GM21529 (cell line): Measurements from ENCODE around the gene UPF1.

Experiments used
- ATAC-seq: cut with Tn5 transposase; IDR thresholded peaks from one replicate; pipeline ENCODE4 v1.9.1; 2021; ENCODE audit not compliant: unreplicated experiment

Gene UPF1

DNA sequence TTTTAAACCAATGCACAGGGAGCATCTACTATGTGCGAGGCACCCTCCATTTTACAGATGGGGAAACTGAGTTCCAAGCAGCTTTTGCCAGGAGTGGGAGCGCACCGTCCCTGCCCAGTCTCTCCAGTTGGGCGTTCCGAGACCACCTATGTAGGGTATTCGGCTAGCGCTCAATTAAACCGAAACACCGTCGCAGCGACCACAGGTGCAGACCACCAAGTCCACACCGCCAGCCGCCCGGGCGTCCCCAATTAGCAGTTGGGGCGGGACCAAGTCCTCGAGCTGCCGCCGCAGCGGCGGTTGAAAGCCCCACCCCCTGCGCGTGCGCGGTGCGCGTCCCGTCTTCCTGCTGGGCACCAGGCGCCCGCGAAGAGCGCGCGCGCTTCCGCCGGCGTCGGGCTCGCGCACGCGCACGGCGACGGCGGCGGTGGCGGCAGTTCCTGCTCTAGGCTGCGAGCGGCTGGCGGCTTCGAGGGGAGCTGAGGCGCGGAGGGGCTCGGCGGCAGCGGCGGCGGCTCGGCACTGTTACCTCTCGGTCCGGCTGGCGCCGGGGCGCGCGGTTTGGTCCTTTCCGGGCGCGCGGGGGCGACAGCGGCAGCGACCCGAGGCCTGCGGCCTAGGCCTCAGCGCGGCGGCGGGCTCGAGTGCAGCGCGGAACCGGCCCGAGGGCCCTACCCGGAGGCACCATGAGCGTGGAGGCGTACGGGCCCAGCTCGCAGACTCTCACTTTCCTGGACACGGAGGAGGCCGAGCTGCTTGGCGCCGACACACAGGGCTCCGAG is at the start of gene UPF1:
Gene UPF1 (plus strand): TSS at position 436 of the 782 bp plus-strand sequence. CDS start 251 bp downstream, at position 687.
- peak; percentile 62 for ATAC-seq

DNA sequence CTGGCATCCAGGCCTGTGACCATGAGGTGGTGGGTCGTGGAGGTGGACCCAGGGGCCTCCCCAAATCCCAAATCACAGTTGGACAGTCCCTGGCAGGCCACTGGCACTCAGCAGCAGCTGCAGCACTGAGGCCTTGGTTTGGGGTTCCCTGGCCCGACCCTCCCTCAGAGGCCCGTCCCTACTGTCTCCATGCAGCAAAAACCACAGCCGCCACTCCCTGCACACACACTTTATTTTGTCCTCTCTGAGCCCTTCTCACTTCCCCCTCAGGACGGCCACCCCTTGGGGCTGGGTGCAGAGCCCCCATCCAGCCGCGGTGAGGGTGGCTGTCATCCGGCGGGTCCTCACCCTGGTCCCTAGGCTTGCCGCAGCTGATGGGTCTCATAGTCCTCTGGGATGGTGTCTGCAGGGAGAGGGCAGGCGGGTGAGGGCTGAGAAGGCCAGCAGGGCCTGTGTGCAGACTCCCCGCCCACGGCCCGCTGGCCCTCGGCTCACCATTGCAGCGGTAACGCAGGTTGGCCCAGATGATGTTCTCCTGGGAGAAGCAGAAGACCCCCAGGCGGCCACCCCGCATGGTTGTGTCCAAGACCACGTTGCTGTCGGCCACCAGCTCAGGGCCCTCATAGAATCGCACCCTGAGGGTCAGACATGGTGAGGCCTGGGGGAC is 49.1 kb upstream of the UPF1 start:
- no peak for ATAC-seq

GRCh38 chr19:18783958-18784785 is 47.6 kb upstream of the UPF1 start:
- ATAC-seq: no peak

GRCh38 chr19:18784786-18785120 is 47.0 kb upstream of the UPF1 start:
- ATAC-seq: no peak

- no peak for ATAC-seq
These were observed 46.3 kb upstream of the UPF1 start for GRCh38 chr19:18785179-18786124.

DNA sequence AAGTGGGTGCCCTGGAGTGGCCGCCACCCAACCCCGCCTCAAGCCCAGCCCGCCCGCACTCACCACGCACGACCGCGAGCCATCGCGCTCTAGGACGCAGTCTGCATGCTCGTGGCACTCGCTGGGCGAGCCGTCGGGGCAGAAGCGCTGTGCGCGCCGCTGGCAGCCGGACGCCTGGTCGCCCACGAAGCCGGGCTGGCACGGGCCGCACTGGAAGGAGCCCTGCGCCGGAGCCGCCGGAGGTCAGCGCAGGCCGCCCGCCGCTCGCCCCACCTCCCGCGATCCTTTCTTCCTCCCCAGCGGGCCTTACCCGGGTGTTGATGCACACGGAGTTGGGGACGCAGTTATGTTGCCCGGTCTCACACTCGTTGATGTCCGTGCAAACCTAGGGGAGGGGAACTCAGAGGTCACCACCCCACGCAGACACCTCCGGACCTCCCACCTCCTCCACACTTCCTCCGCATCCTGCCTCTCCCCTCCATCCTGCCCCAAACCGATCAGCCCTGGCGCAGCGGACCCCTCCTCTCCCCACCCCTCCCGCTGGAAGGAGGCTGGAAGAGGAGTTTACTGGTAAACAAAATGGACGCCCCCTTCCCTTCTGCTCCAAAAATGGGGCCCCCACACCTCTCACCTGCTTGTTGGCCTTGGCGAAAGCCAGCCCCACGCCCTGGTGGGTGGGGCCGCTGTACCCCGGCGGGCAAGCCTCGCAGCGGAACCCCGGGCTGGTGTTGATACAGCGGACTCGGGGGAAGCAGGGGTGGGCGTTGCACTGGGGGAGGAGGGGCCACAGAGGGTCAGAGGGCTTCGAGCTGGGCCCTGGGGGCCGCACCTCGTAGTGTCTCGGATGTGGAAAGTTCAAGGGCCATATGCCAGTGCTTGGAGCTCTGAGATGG is 43.0 kb upstream of the UPF1 start:
- no peak for ATAC-seq

DNA sequence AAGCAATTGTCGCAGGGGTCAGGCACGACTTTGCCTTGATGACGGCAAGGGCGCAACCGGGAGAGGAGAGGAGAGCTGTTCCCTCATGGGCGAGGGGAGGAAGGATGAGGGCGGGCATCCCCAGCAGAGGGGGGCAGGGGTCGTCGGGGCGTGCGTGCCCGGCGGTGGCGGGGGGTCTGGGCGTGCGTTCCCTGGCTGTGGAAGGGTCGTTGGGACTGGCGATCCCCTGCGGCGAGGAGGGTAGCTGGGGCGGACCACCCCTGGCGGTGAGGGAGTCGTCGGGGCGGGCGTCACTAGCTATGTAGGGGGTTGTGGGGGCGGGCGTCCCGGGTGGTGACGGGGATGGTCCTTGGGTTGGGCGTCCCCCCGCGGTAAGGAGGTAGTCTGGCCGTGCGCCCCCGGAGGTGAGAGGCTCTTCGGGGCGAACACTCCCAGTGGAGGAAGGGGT is 42.3 kb upstream of the UPF1 start:
- ATAC-seq: no peak

DNA sequence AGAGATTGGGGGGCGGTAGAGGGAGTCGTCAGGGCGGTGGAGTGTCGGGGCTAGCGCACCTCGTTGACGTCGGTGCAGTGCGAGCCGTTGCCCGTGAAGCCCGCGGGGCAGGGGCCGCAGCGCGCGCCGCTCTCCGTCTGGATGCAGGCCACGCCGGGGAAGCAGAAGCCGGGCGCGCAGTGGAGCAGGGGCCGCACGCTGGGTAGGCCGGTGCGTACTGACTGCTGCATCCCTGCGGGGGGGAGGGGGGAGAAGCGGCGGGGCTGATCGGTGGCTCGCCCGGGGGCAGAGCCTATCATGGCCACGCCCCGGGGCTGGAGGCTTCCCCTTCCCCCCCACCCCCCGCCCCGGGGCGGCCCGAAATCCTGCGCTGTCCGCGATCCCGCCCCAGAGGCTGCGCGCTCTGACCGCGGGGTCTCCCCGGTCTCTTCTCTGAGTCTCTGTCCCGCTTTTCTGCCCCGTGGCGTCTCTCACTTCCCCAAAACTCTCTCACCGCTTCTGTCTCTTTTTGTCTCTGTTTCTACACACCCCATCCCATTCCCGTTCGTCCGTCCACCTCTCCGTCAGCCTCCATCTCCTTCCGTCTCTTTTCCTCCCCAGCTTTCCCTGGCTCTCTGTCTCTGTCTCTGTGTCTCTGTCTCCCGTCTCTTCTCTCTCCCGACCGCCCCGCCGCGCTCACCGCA is 41.7 kb upstream of the UPF1 start:
- no peak for ATAC-seq

DNA sequence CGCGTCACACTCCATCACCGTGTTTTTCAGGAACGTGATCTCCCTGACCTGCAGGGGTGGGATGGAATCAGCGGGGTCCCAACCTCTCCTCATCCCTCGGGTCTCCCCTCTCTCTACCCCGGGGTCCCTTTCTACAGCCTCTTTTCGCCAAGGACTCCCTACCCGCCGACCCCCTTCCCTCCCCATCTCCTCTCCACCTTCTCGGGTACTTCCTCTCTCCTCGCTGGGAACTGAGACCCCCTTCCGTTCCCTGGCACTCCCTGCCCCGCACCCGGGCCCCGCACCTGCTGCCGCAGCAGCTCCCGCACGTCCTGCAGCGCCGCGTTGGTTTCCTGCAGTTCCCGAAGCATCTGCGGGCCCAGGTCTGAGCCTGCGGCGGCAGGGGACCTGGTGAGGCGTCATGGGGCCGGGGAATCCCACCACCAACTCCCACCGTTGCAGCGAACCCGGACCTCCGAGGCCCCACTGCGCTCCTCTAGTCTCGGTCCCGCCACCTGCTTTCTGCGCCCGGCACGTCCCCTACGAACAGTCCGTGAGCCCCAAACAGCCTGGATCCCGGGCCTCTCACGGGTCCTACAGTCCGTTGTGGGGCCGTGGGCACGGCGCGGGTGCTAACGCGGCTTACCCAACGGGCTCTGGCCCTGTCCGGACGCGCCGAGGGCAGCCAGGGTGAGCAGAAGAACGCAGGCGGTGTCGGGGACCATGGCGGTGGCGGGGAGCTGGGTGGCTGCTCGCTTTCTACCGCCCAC is 41.0 kb upstream of the UPF1 start, which contains the start of gene COMP:
Gene COMP (minus strand): TSS at position 740 of the 749 bp plus-strand sequence. CDS start 36 bp downstream, at position 704.
- ATAC-seq: no peak

- no peak for ATAC-seq
These were observed 40.5 kb upstream of the UPF1 start for GRCh38 chr19:18791315-18791678.

DNA sequence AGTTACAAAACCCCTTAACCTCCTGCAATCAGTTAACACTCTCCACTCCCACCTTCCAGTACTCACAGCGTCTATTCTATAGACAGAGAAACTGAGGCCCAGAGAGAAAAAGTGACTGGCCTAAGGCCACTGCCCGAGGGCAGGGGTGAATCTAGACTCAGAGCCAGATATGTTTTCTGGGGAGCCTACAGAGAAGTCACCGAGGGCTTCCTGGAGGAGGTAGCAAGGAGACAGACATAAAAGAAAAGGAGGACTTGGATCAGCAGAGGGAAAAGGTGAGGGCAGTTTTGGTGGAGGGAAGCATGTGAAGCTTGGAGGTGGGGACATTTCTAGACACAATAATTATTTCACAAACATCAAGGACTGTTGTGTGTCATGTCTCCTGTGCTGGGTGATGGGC is 39.1 kb upstream of the UPF1 start:
- ATAC-seq: no peak

- ATAC-seq: no peak
These were observed 38.4 kb upstream of the UPF1 start for GRCh38 chr19:18793144-18794028.

GRCh38 chr19:18794029-18794313 is 37.8 kb upstream of the UPF1 start:
- ATAC-seq: no peak

GRCh38 chr19:18794692-18795091 is 37.1 kb upstream of the UPF1 start:
- ATAC-seq: no peak

- ATAC-seq: no peak
These were observed 36.2 kb upstream of the UPF1 start for GRCh38 chr19:18795540-18795939.

GRCh38 chr19:18796239-18796638 is 35.5 kb upstream of the UPF1 start:
- no peak for ATAC-seq
